Ishikawa (cell line): ENCODE results near the gene STX5.

ENCODE experiments used
- CEBPB ChIP-seq: IDR thresholded peaks from 2 replicates; pipeline ENCODE4 v1.6.1; 2012
- CREB1 ChIP-seq: IDR thresholded peaks from 2 replicates; pipeline ENCODE4 v1.6.1; 2012; ENCODE audit warnings: low read depth
- EP300 ChIP-seq: IDR thresholded peaks from 2 replicates; pipeline ENCODE4 v1.6.1; 2012; ENCODE audit warnings: borderline replicate concordance
- FOXM1 ChIP-seq: IDR thresholded peaks from 2 replicates; pipeline ENCODE4 v1.6.1; 2012; ENCODE audit warnings: low read depth, borderline replicate concordance
- RAD21 ChIP-seq: IDR thresholded peaks from 2 replicates; pipeline ENCODE4 v1.6.1; 2012; ENCODE audit warnings: low read depth
- TAF1 ChIP-seq: IDR thresholded peaks from 2 replicates; pipeline ENCODE4 v1.6.1; 2012; ENCODE audit warnings: low read depth, mild to moderate bottlenecking
- TEAD4 ChIP-seq: IDR thresholded peaks from 2 replicates; pipeline ENCODE4 v1.6.1; 2012
- YY1 ChIP-seq: IDR thresholded peaks from 2 replicates; pipeline ENCODE4 v1.6.1; 2012; ENCODE audit warnings: low read depth
- ZBTB7A ChIP-seq: IDR thresholded peaks from 2 replicates; pipeline ENCODE4 v1.6.1; 2012; ENCODE audit warnings: low read depth
- TF ChIP-seq, protein P1 (sequence below): IDR thresholded peaks from 2 replicates; pipeline ENCODE4 v1.6.1; 2012
- TF ChIP-seq, protein P2 (sequence below): IDR thresholded peaks from 2 replicates; pipeline ENCODE4 v1.6.1; 2012; ENCODE audit warnings: low read depth, mild to moderate bottlenecking
- TF ChIP-seq, protein P3 (sequence below): IDR thresholded peaks from 2 replicates; pipeline ENCODE4 v1.6.1; 2012

DNA sequence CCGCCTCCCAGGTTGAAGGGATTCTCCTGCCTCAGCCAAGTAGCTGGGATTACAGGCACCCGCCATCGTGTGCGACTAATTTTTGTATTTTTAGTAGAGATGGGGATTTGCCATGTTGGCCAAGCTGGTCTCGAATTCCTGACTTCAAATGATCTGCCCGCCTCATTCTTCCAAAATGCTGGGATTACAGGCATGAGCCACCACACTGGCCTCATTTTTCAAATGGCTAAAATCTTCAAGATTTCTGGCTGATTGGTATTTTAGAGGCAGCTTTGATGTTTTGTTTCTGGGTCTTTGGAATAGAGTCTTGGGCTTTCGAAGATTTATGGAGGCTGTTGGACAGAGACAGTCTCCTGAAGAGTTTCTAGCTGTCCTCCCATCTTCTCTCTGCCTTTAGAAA, 43.0 kb upstream of the STX5 start:
- TF ChIP-seq, protein P1, sequence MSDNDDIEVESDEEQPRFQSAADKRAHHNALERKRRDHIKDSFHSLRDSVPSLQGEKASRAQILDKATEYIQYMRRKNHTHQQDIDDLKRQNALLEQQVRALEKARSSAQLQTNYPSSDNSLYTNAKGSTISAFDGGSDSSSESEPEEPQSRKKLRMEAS, result no peak
- TF ChIP-seq, protein P2, sequence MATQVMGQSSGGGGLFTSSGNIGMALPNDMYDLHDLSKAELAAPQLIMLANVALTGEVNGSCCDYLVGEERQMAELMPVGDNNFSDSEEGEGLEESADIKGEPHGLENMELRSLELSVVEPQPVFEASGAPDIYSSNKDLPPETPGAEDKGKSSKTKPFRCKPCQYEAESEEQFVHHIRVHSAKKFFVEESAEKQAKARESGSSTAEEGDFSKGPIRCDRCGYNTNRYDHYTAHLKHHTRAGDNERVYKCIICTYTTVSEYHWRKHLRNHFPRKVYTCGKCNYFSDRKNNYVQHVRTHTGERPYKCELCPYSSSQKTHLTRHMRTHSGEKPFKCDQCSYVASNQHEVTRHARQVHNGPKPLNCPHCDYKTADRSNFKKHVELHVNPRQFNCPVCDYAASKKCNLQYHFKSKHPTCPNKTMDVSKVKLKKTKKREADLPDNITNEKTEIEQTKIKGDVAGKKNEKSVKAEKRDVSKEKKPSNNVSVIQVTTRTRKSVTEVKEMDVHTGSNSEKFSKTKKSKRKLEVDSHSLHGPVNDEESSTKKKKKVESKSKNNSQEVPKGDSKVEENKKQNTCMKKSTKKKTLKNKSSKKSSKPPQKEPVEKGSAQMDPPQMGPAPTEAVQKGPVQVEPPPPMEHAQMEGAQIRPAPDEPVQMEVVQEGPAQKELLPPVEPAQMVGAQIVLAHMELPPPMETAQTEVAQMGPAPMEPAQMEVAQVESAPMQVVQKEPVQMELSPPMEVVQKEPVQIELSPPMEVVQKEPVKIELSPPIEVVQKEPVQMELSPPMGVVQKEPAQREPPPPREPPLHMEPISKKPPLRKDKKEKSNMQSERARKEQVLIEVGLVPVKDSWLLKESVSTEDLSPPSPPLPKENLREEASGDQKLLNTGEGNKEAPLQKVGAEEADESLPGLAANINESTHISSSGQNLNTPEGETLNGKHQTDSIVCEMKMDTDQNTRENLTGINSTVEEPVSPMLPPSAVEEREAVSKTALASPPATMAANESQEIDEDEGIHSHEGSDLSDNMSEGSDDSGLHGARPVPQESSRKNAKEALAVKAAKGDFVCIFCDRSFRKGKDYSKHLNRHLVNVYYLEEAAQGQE, result no peak
- TF ChIP-seq EP300 (no peak), TEAD4 (no peak), RAD21 (no peak), ZBTB7A (no peak), TAF1 (no peak), CEBPB (no peak), CREB1 (no peak), FOXM1 (no peak), YY1 (no peak)
- TF ChIP-seq, protein P3, sequence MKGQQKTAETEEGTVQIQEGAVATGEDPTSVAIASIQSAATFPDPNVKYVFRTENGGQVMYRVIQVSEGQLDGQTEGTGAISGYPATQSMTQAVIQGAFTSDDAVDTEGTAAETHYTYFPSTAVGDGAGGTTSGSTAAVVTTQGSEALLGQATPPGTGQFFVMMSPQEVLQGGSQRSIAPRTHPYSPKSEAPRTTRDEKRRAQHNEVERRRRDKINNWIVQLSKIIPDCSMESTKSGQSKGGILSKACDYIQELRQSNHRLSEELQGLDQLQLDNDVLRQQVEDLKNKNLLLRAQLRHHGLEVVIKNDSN, result no peak
